GM23338 (cell line): Measurements from ENCODE around the gene PIAS1. TPM values are rescaled to one million over a fixed set of nuclear protein-coding genes. Genes with fewer than 3 reads are reported as not detected.

Experiments used
- ATAC-seq: fragments of 200-7000 bp; cut with Tn5 transposase; 3 replicates; pipeline ENCODE4 v1.9.1; 2020
- DNase-seq: peaks from one replicate; pipeline ENCODE4 v3.0.0-alpha.2; 2015; ENCODE audit warnings: low spot score
- H2AFZ ChIP-seq: fragments of 200-600 bp; sonication (generic); 2 replicates; pipeline ENCODE4 v1.8.0; 2016; ENCODE audit warnings: antibody characterized with exemption, mild to moderate bottlenecking, moderate library complexity
- H3F3A ChIP-seq: fragments of 200-600 bp; sonication (generic); replicated peaks from 2 replicates; pipeline ENCODE4 v1.8.0; 2017; ENCODE audit warnings: antibody characterized with exemption, mixed run types, low read depth
- H3K27ac ChIP-seq: fragments of 200-600 bp; sonication (generic); 2 replicates; pipeline ENCODE4 v1.6.1; 2016; ENCODE audit warnings: low read depth
- H3K27me3 ChIP-seq: fragments of 200-600 bp; sonication (generic); 2 replicates; pipeline ENCODE4 v1.8.0; 2016; ENCODE audit warnings: mild to moderate bottlenecking, mixed run types, moderate library complexity; ENCODE audit not compliant: insufficient read depth
- H3K36me3 ChIP-seq: fragments of 200-600 bp; sonication (generic); 2 replicates; pipeline ENCODE4 v1.8.0; 2016; ENCODE audit warnings: mild to moderate bottlenecking; ENCODE audit not compliant: insufficient read depth
- H3K4me1 ChIP-seq: fragments of 200-600 bp; sonication (generic); 2 replicates; pipeline ENCODE4 v1.8.0; 2016; ENCODE audit warnings: mild to moderate bottlenecking, moderate library complexity; ENCODE audit not compliant: insufficient read depth
- H3K4me2 ChIP-seq: fragments of 200-600 bp; sonication (generic); 2 replicates; pipeline ENCODE4 v1.7.1; 2017; ENCODE audit warnings: mixed run types
- H3K4me3 ChIP-seq: fragments of 200-600 bp; sonication (generic); 2 replicates; pipeline ENCODE4 v1.6.1; 2016; ENCODE audit warnings: mixed run types
- H3K79me2 ChIP-seq: fragments of 200-600 bp; sonication (generic); replicated peaks from 2 replicates; pipeline ENCODE4 v1.8.0; 2017; ENCODE audit warnings: mild to moderate bottlenecking; ENCODE audit not compliant: insufficient read depth
- H3K9me2 ChIP-seq: fragments of 200-600 bp; sonication (generic); 2 replicates; pipeline ENCODE4 v1.8.0; 2017; ENCODE audit not compliant: insufficient read depth
- H4K20me1 ChIP-seq: fragments of 200-600 bp; sonication (generic); replicated peaks from 2 replicates; pipeline ENCODE4 v1.8.0; 2017; ENCODE audit warnings: mild to moderate bottlenecking; ENCODE audit not compliant: insufficient read depth
- H3K27ac Mint-ChIP-seq: 2 replicates; pipeline ENCODE4 v1.8.0; 2020; ENCODE audit warnings: inconsistent platforms, mild to moderate bottlenecking, moderate library complexity, mixed read lengths
- H3K27me3 Mint-ChIP-seq: 3 replicates; pipeline ENCODE4 v1.8.0; 2022; ENCODE audit warnings: low read depth, mild to moderate bottlenecking, moderate library complexity, mixed read lengths, inconsistent platforms; ENCODE audit not compliant: insufficient read depth, poor library complexity
- H3K36me3 Mint-ChIP-seq: 3 replicates; pipeline ENCODE4 v1.8.0; 2021; ENCODE audit warnings: low read depth, mild to moderate bottlenecking, inconsistent platforms, moderate library complexity, mixed read lengths
- H3K4me1 Mint-ChIP-seq: 3 replicates; pipeline ENCODE4 v1.8.0; 2020; ENCODE audit warnings: mild to moderate bottlenecking, inconsistent platforms, mixed read lengths
- H3K4me3 Mint-ChIP-seq: 3 replicates; pipeline ENCODE4 v1.8.0; 2021; ENCODE audit warnings: moderate library complexity, mild to moderate bottlenecking, inconsistent platforms, mixed read lengths
- H3K9me3 Mint-ChIP-seq: 3 replicates; pipeline ENCODE4 v1.8.0; 2020; ENCODE audit warnings: moderate library complexity, mild to moderate bottlenecking, inconsistent platforms, mixed read lengths
- CTCF ChIP-seq, 2 experiments: fragments of 200-600 bp in 1 of 2; sonication (generic) in 1 of 2; conservative IDR thresholded peaks; 2 replicates each; pipeline versions ENCODE4 v1.5.1 to v1.6.1; 2016 to 2017; ENCODE audit warnings: antibody characterized with exemption in 2 of 2, low read depth in 2 of 2, mild to moderate bottlenecking in 2 of 2, moderate library complexity in 1 of 2
- ETS1 ChIP-seq: IDR thresholded peaks from 2 replicates; pipeline ENCODE4 v1.6.1; 2016; ENCODE audit warnings: antibody characterized with exemption
- EZH2 ChIP-seq: fragments of 200-600 bp; sonication (generic); IDR thresholded peaks from one replicate; pipeline ENCODE4 v1.8.0; 2017; ENCODE audit warnings: antibody characterized with exemption, mild to moderate bottlenecking, low read depth; ENCODE audit not compliant: unreplicated experiment
- EZH2phosphoT487 ChIP-seq: fragments of 200-600 bp; sonication (generic); IDR thresholded peaks from one replicate; pipeline ENCODE4 v1.8.1; 2018; ENCODE audit warnings: antibody characterized with exemption; ENCODE audit not compliant: unreplicated experiment
- JUNB ChIP-seq: IDR thresholded peaks from one replicate; pipeline ENCODE4 v1.6.1; 2016; ENCODE audit warnings: antibody characterized with exemption; ENCODE audit not compliant: unreplicated experiment
- NANOG ChIP-seq: IDR thresholded peaks from 2 replicates; pipeline ENCODE4 v1.6.1; 2016; ENCODE audit warnings: antibody characterized with exemption, borderline replicate concordance
- POLR2AphosphoS5 ChIP-seq: IDR thresholded peaks from 2 replicates; pipeline ENCODE4 v1.6.1; 2016; ENCODE audit warnings: antibody characterized with exemption, low read depth
- REST ChIP-seq: IDR thresholded peaks from one replicate; pipeline ENCODE4 v1.6.1; 2018; ENCODE audit warnings: antibody characterized with exemption; ENCODE audit not compliant: unreplicated experiment
- STAT1 ChIP-seq: IDR thresholded peaks from one replicate; pipeline ENCODE4 v1.6.1; 2016; ENCODE audit warnings: antibody characterized with exemption; ENCODE audit not compliant: unreplicated experiment
- ZNF114 ChIP-seq: fragments of 250-450 bp; sonication (Bioruptor Pico); IDR thresholded peaks from 2 replicates; pipeline ENCODE4 v1.5.0; 2020; ENCODE audit warnings: mild to moderate bottlenecking, moderate library complexity
- ZNF331 ChIP-seq: fragments of 250-450 bp; sonication (Bioruptor Pico); IDR thresholded peaks from 2 replicates; pipeline ENCODE4 v1.5.0; 2020; ENCODE audit warnings: low read depth, mild to moderate bottlenecking, moderate library complexity
- ZNF462 ChIP-seq: fragments of 250-450 bp; sonication (Bioruptor Pico); IDR thresholded peaks from 2 replicates; pipeline ENCODE4 v1.5.0; 2020; ENCODE audit warnings: mild to moderate bottlenecking, moderate library complexity
- polyA plus RNA-seq: library from polyadenylated mRNA; unstranded; fragments of >200 nt; fragmentation: Nextera tagmentation; extraction: Ambion mirVana; gene quantifications from 2 replicates; pipeline ENCODE4 v1.2.1, GENCODE V29; 2016
- total RNA-seq: library from RNA; depleted of rRNA; stranded (reverse); fragments of >200 nt; shearing (Covaris generic); gene quantifications from 2 replicates; pipeline ENCODE4 v1.2.3, GENCODE V29; 2014

The PIAS1 gene
- total and polyA plus RNA-seq, 2 experiments from 2014 or later = 30.7 to 32.1 TPM

DNA sequence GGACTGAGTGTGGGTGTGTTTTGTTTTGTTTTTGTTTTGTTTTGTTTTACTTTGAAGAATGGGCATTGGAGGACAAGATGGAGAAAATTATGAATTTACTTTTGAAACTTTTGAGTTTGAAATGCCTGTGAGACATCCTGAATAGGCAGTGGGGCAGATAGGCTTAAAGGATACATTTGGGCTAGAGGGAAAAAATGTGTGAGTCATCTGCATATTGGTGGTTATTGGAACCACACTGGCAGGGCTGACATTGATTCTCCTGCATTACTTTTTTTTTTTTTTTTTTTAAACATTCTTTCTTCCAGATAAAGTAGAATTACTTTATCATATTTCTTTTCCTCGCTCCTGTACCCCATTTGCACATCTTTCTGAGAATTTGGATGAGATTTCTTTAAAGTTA, 94.9 kb downstream of the PIAS1 start:
- no peaks in the 10 kb centered on the region for H3K4me1 ChIP-seq
- H3K79me2 ChIP-seq = no peaks in the 10 kb centered on the region; the same call in 1 of the 2 replicates
- H3K27ac ChIP-seq = no peak overlapping the region
- DNase-seq (peak; percentile 27), ATAC-seq (no peak; the same call in 2 of the 3 replicates)
- H3K9me2 ChIP-seq = no peaks in the 10 kb centered on the region
- no peak overlapping the region for H2AFZ ChIP-seq
- Mint-ChIP-seq H3K4me3 (no peak overlapping the region), H3K27ac (peak overlapping the region; percentile 8; the same call in 1 of the 2 replicates), H3K4me1 (peaks cover 5% of the 10 kb centered on the region), H3K36me3 (peaks cover 9% of the 10 kb centered on the region; the same call in 1 of the 3 replicates), H3K9me3 (no peaks in the 10 kb centered on the region), H3K27me3 (peaks cover 6% of the 10 kb centered on the region)
- no peak overlapping the region for H3K4me3 ChIP-seq
- no peaks in the 10 kb centered on the region for H4K20me1 ChIP-seq
- H3K36me3 ChIP-seq = no peaks in the 10 kb centered on the region; the same call in 1 of the 2 replicates
- no peaks in the 10 kb centered on the region for H3K27me3 ChIP-seq
- H3K4me2 ChIP-seq = no peak overlapping the region
- TF ChIP-seq POLR2AphosphoS5 (no peak), JUNB (no peak), ZNF114 (CRISPR knock-in tag) (no peak), REST (no peak), CTCF (conservative IDR thresholded peaks at IDR 0.05; ENCODE audit: low read depth in 2 of 2) (no peak), STAT1 (no peak), ZNF462 (CRISPR knock-in tag) (no peak), EZH2phosphoT487 (no peak), EZH2 (no peak), ZNF331 (CRISPR knock-in tag) (no peak), NANOG (no peak), ETS1 (no peak)
- no peaks in the 10 kb centered on the region for H3F3A ChIP-seq
